Measurements from ENCODE around the gene SRPRB.

The SRPRB gene

GRCh38 chr3:133827136-133827535 is 21.5 kb downstream of the SRPRB start:
- no peak for DNase-seq (ENCODE audit: low read depth)

GRCh38 chr3:133827684-133828083 is 22.1 kb downstream of the SRPRB start:
- DNase-seq (ENCODE audit: low read depth), result no peak

GRCh38 chr3:133828576-133829309 is 23.1 kb downstream of the SRPRB start:
- DNase-seq (ENCODE audit: low read depth), result no peak

- DNase-seq (ENCODE audit: low read depth), result no peak
These were observed 23.7 kb downstream of the SRPRB start for GRCh38 chr3:133829310-133829707.

- no peak for DNase-seq (ENCODE audit: low read depth)
These were observed 24.5 kb downstream of the SRPRB start for GRCh38 chr3:133830071-133830470.

- DNase-seq (ENCODE audit: low read depth), result no peak
These were observed 26.6 kb downstream of the SRPRB start for GRCh38 chr3:133831966-133832801.

- no peak for DNase-seq (ENCODE audit: low read depth)
These were observed 27.2 kb downstream of the SRPRB start for GRCh38 chr3:133832802-133833144.

- no peak for DNase-seq (ENCODE audit: low read depth)
These were observed 27.7 kb downstream of the SRPRB start for GRCh38 chr3:133833267-133833666.

- DNase-seq (ENCODE audit: low read depth), result no peak
These were observed 28.4 kb downstream of the SRPRB start for GRCh38 chr3:133833880-133834620.

GRCh38 chr3:133834621-133835417 is 29.2 kb downstream of the SRPRB start:
- DNase-seq (ENCODE audit: low read depth), result no peak

GRCh38 chr3:133835418-133835743 is 29.8 kb downstream of the SRPRB start:
- DNase-seq (ENCODE audit: low read depth), result no peak

- no peak for DNase-seq (ENCODE audit: low read depth)
These were observed 30.3 kb downstream of the SRPRB start for GRCh38 chr3:133835961-133836360.

GRCh38 chr3:133836497-133837158 is 31.0 kb downstream of the SRPRB start:
- DNase-seq (ENCODE audit: low read depth), result no peak

- DNase-seq (ENCODE audit: low read depth), result no peak
These were observed 32.1 kb downstream of the SRPRB start for GRCh38 chr3:133837487-133838295.

- DNase-seq (ENCODE audit: low read depth), result no peak
These were observed 32.7 kb downstream of the SRPRB start for GRCh38 chr3:133838296-133838789.

- no peak for DNase-seq (ENCODE audit: low read depth)
These were observed 33.5 kb downstream of the SRPRB start for GRCh38 chr3:133838916-133839800.

- no peak for DNase-seq (ENCODE audit: low read depth)
These were observed 34.6 kb downstream of the SRPRB start for GRCh38 chr3:133840055-133840737.

GRCh38 chr3:133840767-133841166 is 35.2 kb downstream of the SRPRB start:
- no peak for DNase-seq (ENCODE audit: low read depth)

GRCh38 chr3:133841196-133841595 is 35.6 kb downstream of the SRPRB start:
- no peak for DNase-seq (ENCODE audit: low read depth)

Measured in HS-27A (cell line).